Measurements from ENCODE around the gene SORCS3. TPM values are rescaled to one million over a fixed set of nuclear protein-coding genes. Genes with fewer than 3 reads are reported as not detected.

SORCS3 gene
- polyA plus RNA-seq, 1 donor (not counting 4 experiments of a cell fraction or from before 2014, with no cell fraction given), result not detected

DNA sequence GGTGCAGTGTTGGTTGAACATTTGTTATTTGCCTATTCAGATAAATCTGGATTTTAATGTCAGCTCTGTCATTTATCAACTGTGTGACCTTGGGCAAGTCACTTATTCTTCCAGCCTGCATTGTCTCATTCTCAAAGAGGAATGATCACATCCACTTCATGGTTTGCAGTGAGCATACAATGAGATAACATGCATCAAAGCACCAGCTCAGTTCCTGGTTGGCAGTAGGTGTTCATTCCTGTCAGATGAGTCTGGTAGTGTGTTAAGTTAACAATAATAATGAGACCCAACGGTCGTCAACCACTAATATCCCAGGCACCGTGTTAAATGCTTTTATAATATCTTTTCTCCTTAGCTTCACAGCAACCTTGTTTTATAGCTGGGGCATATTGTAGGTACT is 137.3 kb downstream of the SORCS3 start:
- Histone ChIP-seq H3K27ac (ENCODE audit: control insufficient read depth, insufficient read depth, low read length) (no peak overlapping the region), H2AFZ (ENCODE audit: control insufficient read depth, low read length) (no peak overlapping the region)
- dilution Hi-C loops (cut with MboI; ENCODE audit: extremely low pct_ligation_motif_present, low sequenced_read_pairs), result no loop called here

DNA sequence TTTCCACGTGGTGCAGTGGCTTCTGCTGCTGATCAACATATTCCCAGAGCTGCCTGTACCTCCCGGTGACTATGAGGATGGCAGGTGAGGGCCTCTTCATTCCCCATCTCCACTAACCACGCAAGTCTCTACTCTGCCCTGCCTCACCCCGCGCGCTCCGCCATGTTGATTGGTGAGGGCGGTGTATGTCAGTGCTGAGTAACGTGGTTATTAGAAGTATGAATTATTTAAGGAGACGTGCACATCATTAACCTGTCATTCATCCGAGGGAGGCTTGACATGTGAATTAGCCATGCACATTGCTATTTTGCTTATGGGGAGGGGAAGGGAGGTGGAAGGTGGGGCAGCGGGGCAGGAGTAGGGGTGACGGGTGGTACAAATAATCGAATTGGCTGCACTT is 138.6 kb downstream of the SORCS3 start:
- no peaks in the 10 kb centered on the region for H3K79me2 ChIP-seq (ENCODE audit: control insufficient read depth, insufficient read depth, low read length)
- FAIRE-seq (no peak), DNase-seq (ENCODE audit: low read depth, low spot score) (no peak)
- H3K9ac ChIP-seq (ENCODE audit: control insufficient read depth, extremely low read depth, insufficient read depth, low read length), result no peak overlapping the region
- no peak overlapping the region for H2AFZ ChIP-seq (ENCODE audit: control insufficient read depth, low read length)
- H3K9me3 ChIP-seq (ENCODE audit: control insufficient read depth, low read depth, low read length), result no peaks in the 10 kb centered on the region
- H3K4me2 ChIP-seq (ENCODE audit: control insufficient read depth, extremely low read depth, insufficient read depth, low read depth, low read length), result no peak overlapping the region
- no peaks in the 10 kb centered on the region for H3K27me3 ChIP-seq (ENCODE audit: control insufficient read depth, extremely low read depth, insufficient read depth, low read length)
- no peak overlapping the region for H3K4me3 ChIP-seq (ENCODE audit: control insufficient read depth in 2 of 3, extremely low read depth in 1 of 3, insufficient read depth in 2 of 3, low read depth in 1 of 3, low read length in 3 of 3)
- no peaks in the 10 kb centered on the region for H3K4me1 ChIP-seq (ENCODE audit: control insufficient read depth, extremely low read depth, insufficient read depth, low read length)
- dilution Hi-C loops (cut with MboI; ENCODE audit: extremely low pct_ligation_motif_present, low sequenced_read_pairs), result no loop called here
- no peaks in the 10 kb centered on the region for H3K36me3 ChIP-seq (ENCODE audit: control insufficient read depth in 2 of 2, extremely low read depth in 1 of 2, insufficient read depth in 2 of 2, low read length in 2 of 2)
- no peaks in the 10 kb centered on the region for H4K20me1 ChIP-seq (ENCODE audit: control insufficient read depth, extremely low read depth, insufficient read depth, low read length)
- H3K9me1 ChIP-seq (ENCODE audit: control insufficient read depth, extremely low read depth, insufficient read depth, low read length), result no peaks in the 10 kb centered on the region
- TF ChIP-seq EZH2 (IDR thresholded peaks at IDR 0.05; ENCODE audit: low read length), result no peak
- TF ChIP-seq, protein P1, sequence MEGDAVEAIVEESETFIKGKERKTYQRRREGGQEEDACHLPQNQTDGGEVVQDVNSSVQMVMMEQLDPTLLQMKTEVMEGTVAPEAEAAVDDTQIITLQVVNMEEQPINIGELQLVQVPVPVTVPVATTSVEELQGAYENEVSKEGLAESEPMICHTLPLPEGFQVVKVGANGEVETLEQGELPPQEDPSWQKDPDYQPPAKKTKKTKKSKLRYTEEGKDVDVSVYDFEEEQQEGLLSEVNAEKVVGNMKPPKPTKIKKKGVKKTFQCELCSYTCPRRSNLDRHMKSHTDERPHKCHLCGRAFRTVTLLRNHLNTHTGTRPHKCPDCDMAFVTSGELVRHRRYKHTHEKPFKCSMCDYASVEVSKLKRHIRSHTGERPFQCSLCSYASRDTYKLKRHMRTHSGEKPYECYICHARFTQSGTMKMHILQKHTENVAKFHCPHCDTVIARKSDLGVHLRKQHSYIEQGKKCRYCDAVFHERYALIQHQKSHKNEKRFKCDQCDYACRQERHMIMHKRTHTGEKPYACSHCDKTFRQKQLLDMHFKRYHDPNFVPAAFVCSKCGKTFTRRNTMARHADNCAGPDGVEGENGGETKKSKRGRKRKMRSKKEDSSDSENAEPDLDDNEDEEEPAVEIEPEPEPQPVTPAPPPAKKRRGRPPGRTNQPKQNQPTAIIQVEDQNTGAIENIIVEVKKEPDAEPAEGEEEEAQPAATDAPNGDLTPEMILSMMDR (optimal IDR thresholded peaks at IDR 0.05 in 1 of 3, IDR thresholded peaks at IDR 0.05 in 1 of 3, conservative IDR thresholded peaks at IDR 0.05 in 1 of 3; ENCODE audit: extremely low read depth in 1 of 3, insufficient read depth in 2 of 3, low read length in 3 of 3), result no peak
- H3K27ac ChIP-seq (ENCODE audit: control insufficient read depth, insufficient read depth, low read length), result no peak overlapping the region

More for the DNA sequence above, 137.3 kb downstream of the SORCS3 start:
- Histone ChIP-seq H3K4me2 (ENCODE audit: control insufficient read depth, extremely low read depth, insufficient read depth, low read depth, low read length) (no peak overlapping the region), H4K20me1 (ENCODE audit: control insufficient read depth, extremely low read depth, insufficient read depth, low read length) (no peaks in the 10 kb centered on the region), H3K9me1 (ENCODE audit: control insufficient read depth, extremely low read depth, insufficient read depth, low read length) (no peaks in the 10 kb centered on the region), H3K9me3 (ENCODE audit: control insufficient read depth, low read depth, low read length) (no peaks in the 10 kb centered on the region), H3K4me1 (ENCODE audit: control insufficient read depth, extremely low read depth, insufficient read depth, low read length) (no peaks in the 10 kb centered on the region), H3K36me3 (ENCODE audit: control insufficient read depth in 2 of 2, extremely low read depth in 1 of 2, insufficient read depth in 2 of 2, low read length in 2 of 2) (no peaks in the 10 kb centered on the region), H3K79me2 (ENCODE audit: control insufficient read depth, insufficient read depth, low read length) (no peaks in the 10 kb centered on the region), H3K9ac (ENCODE audit: control insufficient read depth, extremely low read depth, insufficient read depth, low read length) (no peak overlapping the region), H3K27me3 (ENCODE audit: control insufficient read depth, extremely low read depth, insufficient read depth, low read length) (no peaks in the 10 kb centered on the region), H3K4me3 (ENCODE audit: control insufficient read depth in 2 of 3, extremely low read depth in 1 of 3, insufficient read depth in 2 of 3, low read depth in 1 of 3, low read length in 3 of 3) (no peak overlapping the region)
- DNase-seq (ENCODE audit: low read depth, low spot score) (no peak), FAIRE-seq (no peak)
- TF ChIP-seq, protein P1 (optimal IDR thresholded peaks at IDR 0.05 in 1 of 3, IDR thresholded peaks at IDR 0.05 in 1 of 3, conservative IDR thresholded peaks at IDR 0.05 in 1 of 3; ENCODE audit: extremely low read depth in 1 of 3, insufficient read depth in 2 of 3, low read length in 3 of 3), result no peak
- TF ChIP-seq EZH2 (IDR thresholded peaks at IDR 0.05; ENCODE audit: low read length), result no peak
